BJ (cell line): ENCODE results near the gene PRKCA. TPM values are rescaled to one million over a fixed set of nuclear protein-coding genes. Genes with fewer than 3 reads are reported as not detected.

Source experiments
- CTCF ChIA-PET: fragments of 350-600 bp; formaldehyde crosslinking; extraction: SDS; loops from one replicate; lab custom pipeline; 2021; ENCODE audit warnings: antibody characterized with exemption, inconsistent platforms; lab: Yijun Ruan, JAX
- POLR2A ChIA-PET: fragments of 300-600 bp; sonication (Branson Sonifier 250); formaldehyde crosslinking; extraction: SDS; loops from one replicate; lab custom pipeline; 2021; ENCODE audit warnings: antibody characterized with exemption; lab: Charles Lee
- DNase-seq: peaks from one replicate; pipeline ENCODE4 v3.0.0-alpha.2; 2011; ENCODE audit warnings: low read depth
- H3K27me3 ChIP-seq: 2 replicates; pipeline ENCODE4 v1.6.0; 2011; ENCODE audit warnings: low read length; ENCODE audit not compliant: control insufficient read depth, insufficient read depth
- H3K36me3 ChIP-seq: 2 replicates; pipeline ENCODE4 v1.5.1; 2011; ENCODE audit warnings: low read length; ENCODE audit not compliant: control insufficient read depth, insufficient read depth
- H3K4me3 ChIP-seq: 2 replicates; pipeline ENCODE4 v1.5.1; 2011; ENCODE audit warnings: low read depth, mild to moderate bottlenecking, control low read depth, low read length
- polyA plus RNA-seq: library from polyadenylated mRNA; depleted of rRNA; stranded (reverse); fragments of >200 nt; gene quantifications from 2 replicates; pipeline ENCODE4 v1.2.3, GENCODE V29; 2011; rRNA removed
- small RNA-seq: library from RNA; depleted of rRNA; stranded (forward); fragments of <200 nt; gene quantifications from one replicate; pipeline ENCODE3, GENCODE V24; 2012; ENCODE audit warnings: low replicate concordance, low read depth; ENCODE audit not compliant: insufficient read length
- TF ChIP-seq, protein P1 (sequence below): IDR thresholded peaks from 2 replicates; pipeline ENCODE4 v1.5.1; 2011; ENCODE audit warnings: low read depth, mild to moderate bottlenecking, control low read depth, inconsistent platforms, low read length, moderate library complexity; ENCODE audit not compliant: insufficient read depth

Gene PRKCA
- polyA plus RNA-seq, 1 experiment: 38.7 TPM

GRCh38 chr17:66850692-66851091, 548.3 kb downstream of the PRKCA start:
- Histone ChIP-seq H3K27me3 (no peaks in the 10 kb centered on the region), H3K4me3 (no peak overlapping the region), H3K36me3 (no peaks in the 10 kb centered on the region)
- TF ChIP-seq, protein P1, sequence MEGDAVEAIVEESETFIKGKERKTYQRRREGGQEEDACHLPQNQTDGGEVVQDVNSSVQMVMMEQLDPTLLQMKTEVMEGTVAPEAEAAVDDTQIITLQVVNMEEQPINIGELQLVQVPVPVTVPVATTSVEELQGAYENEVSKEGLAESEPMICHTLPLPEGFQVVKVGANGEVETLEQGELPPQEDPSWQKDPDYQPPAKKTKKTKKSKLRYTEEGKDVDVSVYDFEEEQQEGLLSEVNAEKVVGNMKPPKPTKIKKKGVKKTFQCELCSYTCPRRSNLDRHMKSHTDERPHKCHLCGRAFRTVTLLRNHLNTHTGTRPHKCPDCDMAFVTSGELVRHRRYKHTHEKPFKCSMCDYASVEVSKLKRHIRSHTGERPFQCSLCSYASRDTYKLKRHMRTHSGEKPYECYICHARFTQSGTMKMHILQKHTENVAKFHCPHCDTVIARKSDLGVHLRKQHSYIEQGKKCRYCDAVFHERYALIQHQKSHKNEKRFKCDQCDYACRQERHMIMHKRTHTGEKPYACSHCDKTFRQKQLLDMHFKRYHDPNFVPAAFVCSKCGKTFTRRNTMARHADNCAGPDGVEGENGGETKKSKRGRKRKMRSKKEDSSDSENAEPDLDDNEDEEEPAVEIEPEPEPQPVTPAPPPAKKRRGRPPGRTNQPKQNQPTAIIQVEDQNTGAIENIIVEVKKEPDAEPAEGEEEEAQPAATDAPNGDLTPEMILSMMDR: no peak
- ChIA-PET POLR2A (no interaction called here), CTCF (no interaction called here)
- DNase-seq: no peak

- POLR2A ChIA-PET: no interaction called here
- no peak for DNase-seq
- no peak overlapping the region for H3K4me3 ChIP-seq
- TF ChIP-seq, protein P1: peak; percentile 36; the same call in 1 of the 2 replicates
- H3K36me3 ChIP-seq: no peaks in the 10 kb centered on the region
- no peaks in the 10 kb centered on the region for H3K27me3 ChIP-seq
- CTCF ChIA-PET: interaction anchor here (0.6 kb wide), 1 partner anchor 164 kb away, joined by 3 read pairs; no protein-coding TSS in a partner anchor
These were observed 552.8 kb downstream of the PRKCA start for GRCh38 chr17:66855204-66855603.

GRCh38 chr17:66858226-66859083, 556.0 kb downstream of the PRKCA start:
- no peak for DNase-seq
- Histone ChIP-seq H3K36me3 (no peaks in the 10 kb centered on the region), H3K27me3 (no peaks in the 10 kb centered on the region), H3K4me3 (no peak overlapping the region)
- ChIA-PET POLR2A (no interaction called here), CTCF (no interaction called here)
- TF ChIP-seq, protein P1: no peak

DNA sequence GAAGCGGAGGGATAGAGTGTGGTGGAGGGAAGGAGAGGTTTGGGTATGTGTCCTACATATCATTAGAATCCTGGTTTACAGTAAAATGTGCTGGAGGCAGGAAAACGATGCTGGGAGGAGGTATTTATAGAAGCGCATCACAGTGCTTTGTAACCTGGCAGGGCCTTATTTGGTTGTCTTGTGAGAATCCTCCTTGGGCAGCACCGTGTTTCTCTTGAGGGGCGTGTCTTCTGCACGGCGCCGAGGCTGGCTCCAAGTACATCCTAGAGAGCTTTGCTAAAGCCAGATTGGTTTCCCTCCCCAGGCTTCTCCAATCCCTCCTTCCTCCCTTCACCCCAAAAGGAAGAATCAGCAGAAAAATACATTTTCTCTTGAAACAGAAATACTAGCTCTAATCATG, 556.9 kb downstream of the PRKCA start:
- Histone ChIP-seq H3K4me3 (no peak overlapping the region), H3K36me3 (no peaks in the 10 kb centered on the region)
- POLR2A ChIA-PET: no interaction called here

GRCh38 chr17:66860204-66860603, 557.8 kb downstream of the PRKCA start:
- DNase-seq: no peak
- Histone ChIP-seq H3K36me3 (no peaks in the 10 kb centered on the region), H3K27me3 (0 out of 2 replicates have a peak, but pooled peaks cover 3% of the 10 kb centered on the region), H3K4me3 (no peak overlapping the region)
- TF ChIP-seq, protein P1: no peak
- POLR2A ChIA-PET: no interaction called here
- CTCF ChIA-PET: no interaction called here

More for the DNA sequence above, 556.9 kb downstream of the PRKCA start:
- TF ChIP-seq, protein P1: no peak
- DNase-seq: no peak
- CTCF ChIA-PET: no interaction called here
- H3K27me3 ChIP-seq: 0 out of 2 replicates have a peak, but pooled peaks cover 3% of the 10 kb centered on the region

Small RNA genes lying within 50 kb of the gene (small RNA-seq; reads per million reads assigned to genes)
- gene MIR634 (not detected), gene RN7SL735P (not detected), gene RNA5SP444 (not detected), gene RNA5SP445 (not detected), gene RNU6-928P (not detected)

Other genes starting within 250 kb of the PRKCA start
- gene CEP112, start 110.5 kb upstream of the PRKCA start, polyA plus RNA-seq: 3.3 and 4.4 TPM in 2 replicates
- gene APOH, start 73.2 kb upstream of the PRKCA start, polyA plus RNA-seq: not detected in 2 replicates